NCI-H2196 (cell line): ENCODE measurements around the gene IRAG1.

Experiments
- DNase-seq: peaks from one replicate; lab custom pipeline; 2025; ENCODE audit not compliant: unreplicated experiment; lab: John Stamatoyannopoulos, UW

The IRAG1 gene

DNA sequence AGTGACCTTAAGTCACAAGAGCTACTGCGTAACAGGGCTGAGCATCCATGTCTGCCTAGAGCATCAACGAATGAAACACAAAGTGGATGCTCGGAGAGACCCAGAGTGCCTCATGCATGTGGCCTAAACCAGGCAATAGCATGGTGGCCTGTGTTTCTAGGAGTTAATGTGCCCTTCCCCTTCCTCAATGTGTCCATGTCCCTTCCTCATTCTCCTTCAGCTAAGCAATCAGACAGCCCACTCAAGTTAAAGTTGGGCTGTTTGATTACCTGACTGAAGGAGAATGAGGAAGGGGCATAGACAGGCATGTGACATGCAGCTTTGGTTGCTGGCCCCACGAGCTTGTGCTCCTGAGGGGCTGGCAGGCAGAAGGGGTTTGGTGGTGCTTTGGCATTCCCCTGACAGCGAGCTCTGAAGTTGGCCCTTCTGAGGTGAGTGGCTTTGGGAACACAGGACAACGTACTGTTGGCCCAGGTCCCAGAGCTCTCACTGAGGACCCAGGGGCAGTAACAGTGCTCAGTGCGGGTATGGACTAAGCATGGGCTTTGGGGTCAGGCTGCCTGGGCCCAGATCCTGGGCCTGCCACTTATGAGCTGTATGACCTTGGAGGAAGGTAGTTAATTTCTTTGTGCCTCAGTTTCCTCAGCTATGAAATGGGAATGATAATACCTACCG lies 46.7 kb downstream of the IRAG1 start:
- no peak for DNase-seq

DNA sequence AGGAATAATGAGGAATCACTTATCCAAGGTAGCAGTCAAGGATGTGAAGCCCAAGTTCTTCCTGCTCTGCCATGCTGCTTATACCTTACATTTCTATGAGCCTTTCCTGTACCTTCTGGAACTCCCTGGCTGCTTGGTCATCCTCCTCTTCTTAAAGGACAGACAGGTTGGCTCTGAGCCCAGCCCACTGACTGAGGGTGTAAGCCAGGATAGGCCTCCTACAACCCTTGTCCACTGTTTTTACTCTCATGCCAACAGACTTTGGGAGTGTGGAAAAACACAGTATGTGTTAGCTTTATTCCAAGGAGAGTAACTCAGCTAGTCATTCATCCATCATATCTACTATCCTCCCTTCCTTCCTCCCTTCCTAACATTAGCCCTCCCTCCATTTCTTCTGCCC lies 47.5 kb downstream of the IRAG1 start:
- no peak for DNase-seq

DNA sequence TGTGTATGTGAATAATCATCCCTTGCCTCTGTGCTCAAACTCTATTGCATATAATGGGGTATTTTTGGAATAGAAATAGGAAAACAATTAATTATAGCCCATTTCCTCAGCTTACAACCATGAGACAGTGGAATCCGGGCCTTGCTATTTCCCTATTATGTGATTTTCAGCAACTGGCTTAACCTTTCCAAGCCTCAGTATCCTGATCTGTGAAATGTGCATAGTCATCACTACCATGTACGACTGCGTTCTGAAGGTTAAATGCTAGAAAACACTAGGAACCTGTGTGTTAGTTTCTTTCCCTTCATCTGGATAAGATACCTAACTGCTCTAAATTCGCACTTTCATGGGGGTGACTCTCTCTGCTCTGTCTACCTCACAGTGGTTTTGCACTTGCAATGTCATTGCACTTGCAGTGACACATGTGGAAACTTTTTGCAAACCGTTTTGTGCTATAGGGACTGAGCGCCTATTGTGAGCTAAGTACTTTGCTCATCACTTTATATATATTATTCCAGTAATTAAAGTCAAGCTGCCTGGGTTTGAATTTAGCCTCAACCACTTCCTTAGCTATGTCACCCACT lies 48.3 kb downstream of the IRAG1 start:
- DNase-seq: no peak
